ENCODE measurements around the gene CEBPG.

CEBPG gene

GRCh38 chr19:33350538-33351309 lies 22.8 kb upstream of the CEBPG start:
- DNase-seq (ENCODE audit: low spot score): no peak

- DNase-seq (ENCODE audit: low spot score): no peak
Measured at GRCh38 chr19:33355535-33355934, 18.0 kb upstream of the CEBPG start.

- no peak for DNase-seq (ENCODE audit: low spot score)
Measured at GRCh38 chr19:33357556-33357955, 16.0 kb upstream of the CEBPG start.

GRCh38 chr19:33358408-33358807 lies 15.1 kb upstream of the CEBPG start:
- DNase-seq (ENCODE audit: low spot score): no peak

GRCh38 chr19:33359581-33359980 lies 13.9 kb upstream of the CEBPG start:
- no peak for DNase-seq (ENCODE audit: low spot score)

GRCh38 chr19:33362508-33363228 lies 10.8 kb upstream of the CEBPG start:
- no peak for DNase-seq (ENCODE audit: low spot score)

GRCh38 chr19:33363476-33363875 lies 10.0 kb upstream of the CEBPG start:
- no peak for DNase-seq (ENCODE audit: low spot score)

GRCh38 chr19:33365691-33366090 lies 7.8 kb upstream of the CEBPG start:
- DNase-seq (ENCODE audit: low spot score): no peak

GRCh38 chr19:33366127-33366526 lies 7.4 kb upstream of the CEBPG start:
- no peak for DNase-seq (ENCODE audit: low spot score)

GRCh38 chr19:33366897-33367296 lies 6.6 kb upstream of the CEBPG start:
- no peak for DNase-seq (ENCODE audit: low spot score)

- peak; percentile 59 for DNase-seq (ENCODE audit: low spot score)
Measured at GRCh38 chr19:33368074-33368864, 5.2 kb upstream of the CEBPG start.

GRCh38 chr19:33370783-33371182 lies 2.7 kb upstream of the CEBPG start:
- DNase-seq (ENCODE audit: low spot score): no peak

GRCh38 chr19:33374236-33374714 lies 766 bp downstream of the CEBPG start:
- peak; percentile 41 for DNase-seq (ENCODE audit: low spot score)

- no peak for DNase-seq (ENCODE audit: low spot score)
Measured at GRCh38 chr19:33375156-33375836, 1.8 kb downstream of the CEBPG start.

- DNase-seq (ENCODE audit: low spot score): peak; percentile 50
Measured at GRCh38 chr19:33375837-33376159, 2.3 kb downstream of the CEBPG start.

- peak; percentile 83 for DNase-seq (ENCODE audit: low spot score)
Measured at GRCh38 chr19:33376423-33376822, 2.9 kb downstream of the CEBPG start.

- DNase-seq (ENCODE audit: low spot score): peak; percentile 75
Measured at GRCh38 chr19:33376941-33377557, 3.5 kb downstream of the CEBPG start.

- no peak for DNase-seq (ENCODE audit: low spot score)
Measured at GRCh38 chr19:33377586-33378475, 4.3 kb downstream of the CEBPG start.

- DNase-seq (ENCODE audit: low spot score): no peak
Measured at GRCh38 chr19:33379151-33379829, 5.8 kb downstream of the CEBPG start.

GRCh38 chr19:33381101-33381500 lies 7.6 kb downstream of the CEBPG start:
- no peak for DNase-seq (ENCODE audit: low spot score)
